ENCODE measurements around the gene STAT5A. TPM values are rescaled to one million over a fixed set of nuclear protein-coding genes. Genes with fewer than 3 reads are reported as not detected.

The STAT5A gene
- total RNA-seq, 2 donors from 2014 or later: 38.1 to 40.6 TPM

DNA sequence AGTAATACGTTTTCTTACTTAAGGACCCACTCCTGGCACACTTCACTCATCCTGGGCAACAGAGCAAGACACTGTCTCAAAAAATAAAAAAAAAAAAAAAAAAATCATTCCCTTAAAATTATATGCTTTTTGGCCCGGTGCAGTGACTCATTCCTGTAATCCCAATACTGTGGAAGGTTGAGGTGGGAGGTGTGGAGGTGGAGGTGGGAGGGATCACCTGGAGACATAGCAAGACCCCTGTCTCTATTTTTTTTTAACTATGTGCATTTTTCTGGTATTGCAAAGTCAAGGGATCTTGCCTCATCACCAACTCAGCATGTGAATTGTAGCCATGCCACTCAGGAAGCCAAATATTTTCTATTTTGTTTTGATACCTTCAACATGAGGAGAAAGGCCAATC is 21.8 kb upstream of the STAT5A start:
- intact Hi-C loops (cut with DNase I): no loop called here
- ATAC-seq (no peak), DNase-seq (no peak)

- DNase-seq (no peak), ATAC-seq (peak in 1 of 2 donors; percentile 41)
- intact Hi-C loops (cut with DNase I): no loop called here
These were observed 21.2 kb upstream of the STAT5A start for GRCh38 chr17:42266918-42267766.

- ATAC-seq (no peak), DNase-seq (no peak)
- intact Hi-C loops (cut with DNase I): no loop called here
These were observed 20.1 kb upstream of the STAT5A start for GRCh38 chr17:42268236-42268635.

DNA sequence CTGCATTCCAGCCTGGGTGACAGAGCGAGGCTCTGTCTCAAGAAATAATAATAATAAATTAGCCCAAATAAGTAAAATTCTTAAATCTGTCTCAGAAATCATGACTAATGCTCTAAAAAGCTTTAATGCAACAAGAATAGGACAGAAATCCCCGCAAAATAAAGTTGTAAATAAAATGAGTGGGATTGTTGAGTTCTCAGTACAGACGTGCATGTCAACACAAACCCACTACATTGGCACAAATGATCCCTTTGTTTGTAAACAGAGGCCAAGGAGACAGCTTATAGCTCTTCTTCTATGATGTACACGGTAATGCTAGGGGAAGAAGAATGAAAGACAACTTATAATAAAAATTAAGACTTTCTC is 18.1 kb upstream of the STAT5A start:
- ATAC-seq (no peak), DNase-seq (no peak)
- intact Hi-C loops (cut with DNase I): no loop called here

GRCh38 chr17:42270596-42270995 is 17.7 kb upstream of the STAT5A start:
- no peak for DNase-seq
- intact Hi-C loops (cut with DNase I): no loop called here
- peak in 1 of 2 donors; percentile 28 for ATAC-seq

- intact Hi-C loops (cut with DNase I): no loop called here
- DNase-seq: no peak
These were observed 17.1 kb upstream of the STAT5A start for GRCh38 chr17:42271006-42271778.

GRCh38 chr17:42271779-42272035 is 16.6 kb upstream of the STAT5A start:
- no peak for DNase-seq
- ATAC-seq: no peak
- intact Hi-C loops (cut with DNase I): no loop called here

More at GRCh38 chr17:42271006-42271778, 17.1 kb upstream of the STAT5A start:
- ATAC-seq: no peak

DNA sequence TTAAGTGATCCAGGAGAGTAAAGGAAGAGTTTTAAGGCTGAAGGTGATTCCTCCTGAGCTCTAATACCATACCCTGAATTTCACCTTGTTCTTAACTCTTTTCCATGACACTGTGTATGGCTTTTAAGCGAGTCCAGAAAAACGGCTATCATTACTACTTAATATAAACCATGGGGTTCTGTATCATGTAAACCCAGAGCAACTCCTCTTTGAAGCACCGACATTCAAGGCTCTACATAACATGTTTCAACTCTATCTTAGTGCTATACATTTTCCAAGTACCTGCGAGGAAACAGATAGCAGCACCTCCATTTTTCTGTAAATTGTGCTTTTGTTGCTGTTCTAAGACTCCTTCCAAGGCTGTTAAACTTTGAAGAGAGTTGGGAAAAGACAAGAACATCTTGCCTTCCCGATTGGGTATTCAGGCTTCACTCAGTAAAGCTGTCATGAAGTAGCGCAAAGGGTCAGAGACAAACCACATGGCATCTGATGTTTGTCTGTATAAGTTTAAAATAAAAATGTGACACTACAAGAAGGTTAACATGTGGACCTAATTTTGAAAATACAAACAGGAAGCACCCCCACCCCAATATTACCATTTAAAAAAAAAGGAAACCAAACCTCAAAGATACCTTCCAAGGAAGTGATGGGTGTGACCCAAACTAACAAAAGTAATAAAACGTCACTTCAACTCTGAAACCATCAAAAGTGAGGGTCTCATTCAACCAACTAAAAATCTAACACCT is 16.0 kb upstream of the STAT5A start:
- ATAC-seq (no peak), DNase-seq (no peak)
- intact Hi-C loops (cut with DNase I): no loop called here

DNA sequence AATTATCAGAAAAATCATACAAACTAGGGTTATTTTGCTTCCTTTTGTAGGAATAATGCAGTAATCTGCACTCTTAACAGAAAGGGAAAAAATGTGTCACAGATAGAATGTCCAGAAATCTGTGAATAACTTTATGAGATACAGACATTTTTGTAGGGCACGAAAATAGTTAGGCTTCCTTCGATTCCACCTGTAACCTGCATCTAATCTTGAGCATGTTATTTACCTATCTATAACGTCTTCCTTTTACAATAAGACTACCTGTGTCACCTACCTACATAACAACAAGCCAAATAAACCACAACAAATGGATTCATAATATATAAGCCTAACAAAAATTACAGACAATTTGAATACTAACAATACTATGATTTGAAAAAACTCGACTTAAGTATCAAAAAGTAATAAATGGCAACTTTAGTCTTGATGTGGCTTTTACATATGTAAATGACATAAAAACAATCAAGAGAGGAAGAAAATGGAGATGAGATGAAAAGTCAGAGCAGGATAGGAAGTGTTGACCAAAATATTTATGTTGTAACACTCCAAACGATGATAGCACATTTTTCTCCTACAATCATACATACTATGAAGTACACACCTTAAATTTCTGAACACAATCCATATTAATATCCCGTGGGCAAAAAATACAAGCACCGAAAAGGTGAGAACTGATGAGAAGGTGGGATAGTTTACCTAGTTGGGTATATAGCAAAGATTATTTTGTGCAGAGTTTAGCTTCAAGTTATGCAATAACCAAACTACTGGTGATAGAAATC is 14.6 kb upstream of the STAT5A start:
- ATAC-seq (no peak), DNase-seq (no peak)
- intact Hi-C loops (cut with DNase I): no loop called here

GRCh38 chr17:42274253-42274542 is 14.1 kb upstream of the STAT5A start:
- intact Hi-C loops (cut with DNase I): no loop called here
- ATAC-seq (no peak), DNase-seq (no peak)

DNA sequence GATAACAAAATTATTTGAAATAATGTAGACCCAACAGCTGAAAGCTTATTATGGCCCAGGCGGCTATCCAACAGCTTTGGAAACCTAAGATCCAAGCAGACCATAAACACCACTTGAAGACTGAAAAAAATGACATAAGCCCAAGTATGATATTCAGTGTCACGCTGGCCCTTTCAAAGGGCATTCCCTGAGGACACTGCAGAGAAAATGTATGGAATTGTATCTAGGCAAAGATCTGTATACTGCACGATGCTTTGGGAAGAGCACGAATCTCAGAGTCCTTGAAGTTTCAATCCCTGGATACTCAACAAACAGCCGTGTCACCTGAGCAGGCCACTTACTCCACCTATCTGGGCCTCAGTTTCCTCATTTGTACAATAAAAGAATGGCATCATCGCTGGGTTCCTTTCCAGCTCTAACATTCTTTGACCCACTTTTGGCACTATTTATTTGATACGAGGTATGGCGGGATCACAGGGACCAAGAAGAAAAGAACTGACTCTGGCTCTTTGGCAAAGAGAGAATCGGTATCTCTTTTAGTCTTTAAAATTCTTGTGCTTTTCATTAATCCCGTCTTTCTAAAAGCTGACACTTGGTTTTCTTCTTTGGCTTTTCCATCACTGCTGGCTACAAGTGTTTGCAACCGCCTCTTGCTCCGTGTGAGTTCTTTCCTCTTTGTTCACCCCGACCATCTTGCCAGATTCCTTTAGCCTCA is 13.3 kb upstream of the STAT5A start:
- intact Hi-C loops (cut with DNase I): no loop called here
- ATAC-seq: peak; percentile 2
- no peak for DNase-seq

DNA sequence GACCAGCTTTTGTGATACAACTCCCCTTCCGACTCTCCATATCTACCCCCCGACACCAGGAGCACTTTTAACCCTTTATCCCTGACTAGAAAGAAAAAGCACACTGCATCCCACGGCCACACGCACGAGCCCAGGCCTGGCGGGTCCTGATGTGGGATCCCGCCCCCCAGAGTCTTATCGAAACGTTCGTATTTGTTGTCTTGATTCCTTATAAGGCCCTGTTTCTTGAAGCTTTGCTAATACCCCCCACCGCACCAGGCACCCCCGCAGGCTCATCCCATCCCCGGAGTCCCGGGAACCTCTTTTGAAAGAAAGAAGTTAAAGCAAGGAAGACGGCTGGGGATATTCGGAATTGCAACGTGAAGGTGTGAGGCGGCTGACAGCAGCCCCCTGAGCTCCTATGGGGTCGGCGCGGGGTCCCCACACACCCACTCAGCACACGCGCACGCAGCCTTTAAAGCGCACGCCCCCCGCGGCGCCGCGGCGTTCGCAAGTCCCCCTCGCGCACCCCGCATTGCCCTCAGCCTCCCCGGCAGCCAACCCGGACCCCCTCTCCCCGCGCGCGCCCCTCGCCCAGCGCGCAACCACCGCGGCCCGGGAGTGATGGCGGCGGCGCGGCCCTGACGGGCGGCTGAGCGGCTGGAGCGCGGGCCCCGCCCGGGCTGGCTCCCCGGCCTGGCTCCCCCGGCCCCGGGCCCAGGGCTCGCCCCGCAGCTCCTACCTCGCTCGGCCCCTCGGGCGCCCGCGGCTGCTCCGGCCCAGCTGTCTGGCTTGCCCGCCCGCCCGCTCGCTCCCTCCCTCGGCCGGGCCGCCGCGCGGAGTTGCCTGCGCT is 12.6 kb upstream of the STAT5A start:
- no peak for DNase-seq
- peak; percentile 51 to 67 for ATAC-seq
- intact Hi-C loops (cut with DNase I): no loop called here

DNA sequence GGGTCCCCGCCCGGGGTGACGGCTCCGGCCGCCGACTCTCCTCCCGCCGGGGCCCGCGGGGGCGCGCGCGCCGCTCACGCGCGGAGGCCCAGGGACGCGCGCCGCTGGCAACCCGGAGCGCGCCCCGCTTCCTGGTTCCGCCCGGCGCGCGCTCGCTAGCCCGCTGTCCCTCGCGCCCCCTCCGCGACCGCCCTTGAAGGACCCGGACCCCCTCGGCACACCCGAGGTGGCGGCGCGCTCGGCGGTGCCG is 12.0 kb upstream of the STAT5A start, which contains the start of gene STAT5B:
Gene STAT5B (minus strand): TSS at position 33 of the 250 bp plus-strand sequence. CDS start 44,264 bp downstream, outside the sequence.
- DNase-seq: peak; percentile 79
- intact Hi-C loops (cut with DNase I): no loop called here
- ATAC-seq: peak; percentile 89 to 93

DNA sequence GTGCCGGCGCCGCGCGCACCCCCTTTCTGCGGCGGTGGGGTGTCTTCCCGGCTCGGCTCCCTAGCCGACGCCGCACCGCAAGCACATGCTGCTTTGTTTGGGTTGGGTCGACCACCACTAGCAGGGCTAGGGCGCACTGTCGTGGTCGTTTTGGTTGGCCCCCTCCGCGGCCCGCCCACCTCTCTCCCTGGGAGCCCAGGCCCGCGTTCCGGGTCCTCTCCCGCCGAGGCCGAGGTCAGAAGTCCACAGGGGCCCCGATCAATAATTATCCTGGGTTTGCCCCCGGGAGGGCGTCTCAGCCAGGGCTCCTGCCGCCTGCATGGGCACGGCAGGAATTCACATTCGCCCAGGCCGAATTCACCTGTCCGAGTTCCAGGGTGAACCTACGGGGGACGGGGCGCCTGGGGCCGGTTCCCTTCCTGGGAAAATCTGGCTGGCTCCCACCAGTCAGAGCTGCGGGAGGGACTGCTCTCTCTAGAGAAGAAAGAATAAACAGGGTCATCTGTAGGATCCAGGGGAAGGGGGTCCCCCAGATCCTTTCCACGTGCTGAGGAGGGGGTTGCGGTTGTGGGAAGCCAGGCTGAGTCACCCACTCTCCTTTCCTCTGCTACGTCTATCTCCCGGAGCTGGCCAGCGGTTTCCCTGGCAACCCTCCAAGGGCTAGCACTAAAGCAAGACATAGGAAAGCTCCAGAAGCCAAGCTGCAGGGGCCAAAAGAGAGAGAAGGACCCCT is 11.5 kb upstream of the STAT5A start:
- ATAC-seq (peak; percentile 38 to 79), DNase-seq (peak; percentile 88)
- intact Hi-C loops (cut with DNase I): no loop called here

DNA sequence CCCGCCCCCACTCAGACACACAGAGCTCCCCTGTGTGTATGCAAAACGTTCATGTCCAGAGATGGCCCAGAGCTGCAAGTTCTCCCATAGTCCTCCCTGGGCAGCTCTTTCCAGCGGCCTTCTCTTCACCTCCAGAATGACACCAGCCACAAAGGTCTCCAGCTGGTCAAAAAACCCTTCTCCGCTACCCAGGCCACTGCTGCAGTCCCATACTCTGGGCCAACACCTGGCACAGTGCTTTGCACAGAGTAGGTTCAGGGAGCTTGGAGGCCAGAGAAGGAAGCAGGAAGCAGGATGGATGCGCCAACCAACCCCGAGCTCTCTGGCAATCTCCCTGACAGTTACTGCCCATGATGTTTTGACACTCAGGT is 11.0 kb upstream of the STAT5A start:
- DNase-seq (no peak), ATAC-seq (no peak)
- intact Hi-C loops (cut with DNase I): no loop called here

DNA sequence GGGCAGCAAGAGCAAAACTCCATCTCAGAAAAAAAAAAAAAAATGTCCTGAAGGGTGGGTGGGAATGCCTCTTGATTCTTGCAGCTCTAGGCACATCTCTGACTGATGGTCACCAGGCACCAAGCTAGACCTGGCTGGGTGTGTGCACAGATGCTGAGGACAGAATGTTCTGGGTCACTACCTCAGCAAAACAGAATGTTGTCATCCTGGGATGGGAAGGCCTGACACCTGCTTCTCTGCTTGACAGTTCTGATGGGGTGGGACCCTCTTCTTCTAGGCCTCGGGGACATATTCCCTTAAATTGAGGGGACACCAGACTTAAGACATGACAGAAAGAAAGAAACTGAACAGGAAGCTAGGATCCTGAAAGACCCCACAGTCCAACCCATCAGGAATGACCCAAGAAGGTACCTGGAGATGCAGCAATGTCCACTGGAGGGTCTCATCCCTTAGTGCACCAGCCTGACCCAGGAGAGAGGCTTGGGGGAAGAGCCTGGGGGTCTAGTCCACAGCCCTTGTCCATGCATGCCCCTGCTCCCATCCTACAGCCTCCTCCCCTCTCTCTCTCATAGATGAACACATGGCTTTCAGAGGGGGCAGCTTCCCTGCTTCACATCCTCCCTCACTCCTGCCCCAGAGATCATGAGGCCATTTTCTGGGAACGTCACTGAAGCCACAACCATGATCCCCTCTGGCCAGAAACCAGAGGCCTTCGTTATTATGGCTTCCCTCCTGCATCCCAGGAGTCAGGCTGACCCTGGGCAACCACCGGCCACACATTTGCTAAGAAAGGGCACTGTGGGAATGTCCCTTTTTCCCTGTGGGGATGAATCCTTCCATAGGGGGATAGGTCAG is 8.3 kb upstream of the STAT5A start:
- ATAC-seq: no peak
- no peak for DNase-seq
- intact Hi-C loops (cut with DNase I): no loop called here

- ATAC-seq (no peak), DNase-seq (no peak)
- intact Hi-C loops (cut with DNase I): no loop called here
These were observed 6.7 kb upstream of the STAT5A start for GRCh38 chr17:42281571-42282096.
